ENCODE data around the gene ASAH2B. TPM values are rescaled to one million over a fixed set of nuclear protein-coding genes. Genes with fewer than 3 reads are reported as not detected.
"Not testable (repeated sequence)": the region's sequence is repeated elsewhere in the genome, so short reads cannot be mapped to it uniquely, and the experiment has no call there.

The ASAH2B gene
- total and polyA plus RNA-seq, 2 of the 4 experiments (the other 2 are of a cell fraction), result 3.7 to 5.0 TPM

GRCh38 chr10:50723812-50724211 lies 15.9 kb upstream of the ASAH2B start:
- BruUV-seq (replicated peaks); DNase-seq; H2BK15ac ChIP-seq (ENCODE audit: low read depth, low read length); H2BK5ac ChIP-seq (ENCODE audit: low read depth, low read length, poor library complexity, severe bottlenecking); H4K20me1 ChIP-seq (ENCODE audit: insufficient read depth, low read length); H3K4me1 ChIP-seq (ENCODE audit: control insufficient read depth, insufficient read depth, low read length); ATAC-seq (ENCODE audit: low read depth); H3K9me3 ChIP-seq (ENCODE audit: control insufficient read depth, insufficient read depth, low read length); intact Hi-C loops (cut with micrococcal nuclease); H3K4me3 ChIP-seq (ENCODE audit: insufficient read depth, low read depth, low read length); H3K27me3 ChIP-seq (ENCODE audit: control insufficient read depth, insufficient read depth, low read length); H2AFZ ChIP-seq (replicated peaks; ENCODE audit: low read length, poor library complexity); POLR2A ChIA-PET (ENCODE audit: unreplicated experiment); dilution Hi-C loops (cut with HindIII; ENCODE audit: low sequenced_read_pairs, unreplicated experiment); H3K27ac ChIP-seq (ENCODE audit: insufficient read depth, low read length); H3K23ac ChIP-seq (ENCODE audit: low read depth, low read length); H2BK120ac ChIP-seq (ENCODE audit: low read depth, low read length); CTCF ChIA-PET; in situ Hi-C loops (cut with MboI; ENCODE audit: low sequenced_read_pairs); H4K5ac ChIP-seq (ENCODE audit: low read depth, low read length); H2BK20ac ChIP-seq (ENCODE audit: low read depth, low read length); H3K4me2 ChIP-seq (ENCODE audit: low read depth, low read length); H3K9ac ChIP-seq (ENCODE audit: low read depth, low read length); H3K4ac ChIP-seq (ENCODE audit: low read depth, low read length); H4K8ac ChIP-seq (ENCODE audit: low read depth in 2 of 2, low read length in 2 of 2); H3K18ac ChIP-seq (ENCODE audit: low read depth, low read length); H3K36me3 ChIP-seq (ENCODE audit: control insufficient read depth, insufficient read depth, low read length); H4K91ac ChIP-seq (ENCODE audit: insufficient read depth, low read depth, low read length); H2AK5ac ChIP-seq (ENCODE audit: low read depth, low read length); H2AK9ac ChIP-seq (replicated peaks; ENCODE audit: low read depth, low read length, poor library complexity); H3K9me1 ChIP-seq (ENCODE audit: insufficient read depth, low read length); H3K14ac ChIP-seq (replicated peaks; ENCODE audit: low read depth, low read length); H3K79me1 ChIP-seq (ENCODE audit: low read depth in 1 of 2, low read length in 2 of 2); H3K56ac ChIP-seq (ENCODE audit: extremely low read depth, insufficient read depth, low read length): not testable (repeated sequence)
- no CpG with 5 or more reads among the region's 5 CpGs for WGBS, 2 experiments (ENCODE audit: extremely low coverage in 2 of 2, insufficient read length in 1 of 2)

GRCh38 chr10:50728112-50728511 lies 11.6 kb upstream of the ASAH2B start:
- H2BK20ac ChIP-seq (ENCODE audit: low read depth, low read length); ATAC-seq (ENCODE audit: low read depth); H4K5ac ChIP-seq (ENCODE audit: low read depth, low read length); H2BK15ac ChIP-seq (ENCODE audit: low read depth, low read length); H3K27ac ChIP-seq (ENCODE audit: insufficient read depth, low read length); H3K4ac ChIP-seq (ENCODE audit: low read depth, low read length); H2AK9ac ChIP-seq (replicated peaks; ENCODE audit: low read depth, low read length, poor library complexity); H2BK120ac ChIP-seq (ENCODE audit: low read depth, low read length); H2BK5ac ChIP-seq (ENCODE audit: low read depth, low read length, poor library complexity, severe bottlenecking); H3K23ac ChIP-seq (ENCODE audit: low read depth, low read length); BruUV-seq (replicated peaks); H2AFZ ChIP-seq (replicated peaks; ENCODE audit: low read length, poor library complexity); intact Hi-C loops (cut with micrococcal nuclease); dilution Hi-C loops (cut with HindIII; ENCODE audit: low sequenced_read_pairs, unreplicated experiment); H3K4me1 ChIP-seq (ENCODE audit: control insufficient read depth, insufficient read depth, low read length); DNase-seq; H3K9ac ChIP-seq (ENCODE audit: low read depth, low read length); H4K91ac ChIP-seq (ENCODE audit: insufficient read depth, low read depth, low read length); H3K27me3 ChIP-seq (ENCODE audit: control insufficient read depth, insufficient read depth, low read length); H3K4me2 ChIP-seq (ENCODE audit: low read depth, low read length); H3K14ac ChIP-seq (replicated peaks; ENCODE audit: low read depth, low read length); H3K9me1 ChIP-seq (ENCODE audit: insufficient read depth, low read length); H3K36me3 ChIP-seq (ENCODE audit: control insufficient read depth, insufficient read depth, low read length); POLR2A ChIA-PET (ENCODE audit: unreplicated experiment); H3K9me3 ChIP-seq (ENCODE audit: control insufficient read depth, insufficient read depth, low read length); H4K8ac ChIP-seq (ENCODE audit: low read depth in 2 of 2, low read length in 2 of 2); H2AK5ac ChIP-seq (ENCODE audit: low read depth, low read length); H3K18ac ChIP-seq (ENCODE audit: low read depth, low read length); H3K79me1 ChIP-seq (ENCODE audit: low read depth in 1 of 2, low read length in 2 of 2); H3K56ac ChIP-seq (ENCODE audit: extremely low read depth, insufficient read depth, low read length); H3K4me3 ChIP-seq (ENCODE audit: insufficient read depth, low read depth, low read length); in situ Hi-C loops (cut with MboI; ENCODE audit: low sequenced_read_pairs); H4K20me1 ChIP-seq (ENCODE audit: insufficient read depth, low read length): not testable (repeated sequence)
- 63% methylated on average over 1 of the region's 2 CpGs; no CpG with 5 or more reads in 1 of the 2 experiments for WGBS, 2 experiments (ENCODE audit: extremely low coverage in 2 of 2, insufficient read length in 1 of 2)
- CTCF ChIA-PET, result interaction anchor here (0.7 kb wide), 1 partner anchor 215 kb away, joined by 4 read pairs; no protein-coding TSS in a partner anchor

All from IMR-90 (cell line).